Pancreas (tissue), 10 donors: ENCODE measurements around the gene CAPRIN2. TPM values are rescaled to one million over a fixed set of nuclear protein-coding genes. Genes with fewer than 3 reads are reported as not detected.

ENCODE experiments used
- ATAC-seq, 4 donors: fragments of 200-7000 bp; cut with Tn5 transposase; one replicate each; pipeline versions ENCODE4 v1.8.0 to v1.9.1; 2020; ENCODE audit warnings: mild to moderate bottlenecking in 4 of 4, moderate library complexity in 4 of 4
- DNase-seq, 6 donors: peaks; one replicate each; pipeline ENCODE4 v3.0.0-alpha.2; 2020
- FAIRE-seq: peaks from 2 replicates; lab custom pipeline; 2012; peaks lifted over from hg19 to GRCh38; lab: Jason Lieb, UNC
- H3K27ac ChIP-seq, 4 donors: fragments of 200-600 bp; sonication (generic); 1 replicate in 3 of 4; 2 replicates in 1 of 4; pipeline versions ENCODE4 v1.5.0 to v1.8.0; 2020
- H3K27me3 ChIP-seq, 4 donors: fragments of 200-600 bp; one replicate each; pipeline ENCODE4 v1.8.0; 2021
- H3K36me3 ChIP-seq, 3 donors: fragments of 200-600 bp; sonication (generic) in 1 of 3; one replicate each; pipeline versions ENCODE4 v1.5.0 to v1.8.0; 2020 to 2021
- H3K4me1 ChIP-seq, 3 donors: fragments of 200-600 bp; one replicate each; pipeline ENCODE4 v1.8.0; 2021
- H3K4me3 ChIP-seq, 4 donors: fragments of 200-600 bp; sonication (generic) in 2 of 4; one replicate each; pipeline versions ENCODE4 v1.5.0 to v1.8.0; 2020 to 2021
- H3K9me3 ChIP-seq, 4 donors: fragments of 200-600 bp; one replicate each; pipeline ENCODE4 v1.8.0; 2021
- CTCF ChIP-seq, 4 donors: fragments of 200-600 bp; sonication (generic) in 3 of 4; IDR thresholded peaks; one replicate each; pipeline versions ENCODE4 v1.5.0 to v1.8.0; 2021; ENCODE audit warnings: antibody characterized with exemption in 4 of 4
- WGBS, 2 donors: extraction: QIAGEN DNeasy Blood & Tissue Kit; methylation state at CpG; one replicate each; pipeline ENCODE4 v1.1.7; 2013; 5-methylcytosine and 5-hydroxymethylcytosine counted together
- intact Hi-C, 3 donors: fragments of 100-400 bp; cut with DNase I; formaldehyde crosslinking; loops; one replicate each; pipeline versions ENCODE4 v1.11.1 to v1.14.2; 2022
- polyA plus RNA-seq, 2 donors: library from polyadenylated mRNA; stranded (reverse); fragments of 200-250 nt; gene quantifications; one replicate each; pipeline ENCODE4 v1.2.3, GENCODE V29; 2013
- total RNA-seq, 6 donors: library from RNA; stranded (reverse); fragmentation: NEBNext Ultra II Directional in 4 of 6; extraction: Animal tissue kit (Norgen Biotek cat#: 25700) in 4 of 6; gene quantifications; one replicate each; pipeline versions ENCODE4 v1.2.1 to v1.2.4, GENCODE V29; 2021 to 2023
- donor health status: healthy with polysubstance abuse.
- donor health status: DM: no; HTN: no; CAD: no; lungs with moderate emphysema.
- donor health status: DM: no; HTN: no; CAD: no.
- donor health status: control.
- donor health status: control.
- donor health status: Bipolar disorder and iron deficiency.
- donor health status: DM: yes; HTN: yes; CAD: no.
- donor health status: DM: no; HTN: no; CAD: no.
- donor health status: DM: no; HTN: no; CAD: no.
- donor health status: DM: yes; HTN: yes; CAD: no.

CAPRIN2 gene
- total and polyA plus RNA-seq, 8 donors: 5.7 to 25.6 (median 10.8) TPM

- Histone ChIP-seq H3K4me1 (no peaks in the 10 kb centered on the region), H3K27ac (no peak overlapping the region), H3K27me3 (no peaks in the 10 kb centered on the region), H3K4me3 (no peak overlapping the region), H3K9me3 (no peaks in the 10 kb centered on the region), H3K36me3 (no peaks in the 10 kb centered on the region)
- no peak for FAIRE-seq
- ATAC-seq: no peak
- 76 to 84% methylated on average over 2 of the region's 2 CpGs for WGBS, 2 donors
- intact Hi-C loops: no loop called here
- DNase-seq: no peak
- TF ChIP-seq CTCF (IDR thresholded peaks at IDR 0.05): no peak
These were observed 9.5 kb upstream of the CAPRIN2 start for GRCh38 chr12:30764251-30764650.

GRCh38 chr12:30763053-30763452 is 8.3 kb upstream of the CAPRIN2 start:
- Histone ChIP-seq H3K27ac (no peak overlapping the region), H3K4me3 (no peak overlapping the region), H3K36me3 (no peaks in the 10 kb centered on the region), H3K27me3 (no peaks in the 10 kb centered on the region), H3K4me1 (peaks cover 0 to 7% (median 0%) of the 10 kb centered on the region in 3 donors), H3K9me3 (no peaks in the 10 kb centered on the region)
- DNase-seq (no peak), ATAC-seq (peak in 1 of 4 donors; percentile 51), FAIRE-seq (no peak)
- intact Hi-C loops: no loop called here
- WGBS, 2 donors: 34 to 35% methylated on average over 3 of the region's 3 CpGs
- no peak for TF ChIP-seq CTCF (IDR thresholded peaks at IDR 0.05)

- H3K27me3 ChIP-seq: no peaks in the 10 kb centered on the region
- DNase-seq: no peak
- intact Hi-C loops: no loop called here
- no peak overlapping the region for H3K4me3 ChIP-seq
- TF ChIP-seq CTCF (IDR thresholded peaks at IDR 0.05): no peak
- no peaks in the 10 kb centered on the region for H3K9me3 ChIP-seq
- ATAC-seq: no peak
- no peak overlapping the region for H3K27ac ChIP-seq
- H3K4me1 ChIP-seq: peaks cover 0 to 7% (median 0%) of the 10 kb centered on the region in 3 donors
- no peaks in the 10 kb centered on the region for H3K36me3 ChIP-seq
- no peak for FAIRE-seq
- 97 to 99% methylated on average over 2 of the region's 2 CpGs for WGBS, 2 donors
These were observed 7.0 kb upstream of the CAPRIN2 start for GRCh38 chr12:30761730-30762129.

GRCh38 chr12:30757316-30757715 is 2.6 kb upstream of the CAPRIN2 start:
- 62 to 64% methylated on average over 4 of the region's 4 CpGs for WGBS, 2 donors
- Histone ChIP-seq H3K36me3 (no peaks in the 10 kb centered on the region), H3K27ac (no peak overlapping the region), H3K9me3 (no peaks in the 10 kb centered on the region), H3K4me3 (no peak overlapping the region), H3K4me1 (peaks cover 0 to 18% (median 4%) of the 10 kb centered on the region in 3 donors), H3K27me3 (no peaks in the 10 kb centered on the region)
- FAIRE-seq: no peak
- no peak for DNase-seq
- no peak for TF ChIP-seq CTCF (IDR thresholded peaks at IDR 0.05)
- no peak for ATAC-seq
- intact Hi-C loops: no loop called here

GRCh38 chr12:30756074-30756473 is 1.3 kb upstream of the CAPRIN2 start:
- no peak overlapping the region for H3K4me3 ChIP-seq
- intact Hi-C loops: no loop called here
- no peaks in the 10 kb centered on the region for H3K27me3 ChIP-seq
- ATAC-seq (no peak), FAIRE-seq (no peak), DNase-seq (peak in 2 of 6 donors; percentile 26 to 28)
- no peak for TF ChIP-seq CTCF (IDR thresholded peaks at IDR 0.05)
- H3K27ac ChIP-seq: peak overlapping the region in 1 of 4 donors; percentile 93
- H3K36me3 ChIP-seq: no peaks in the 10 kb centered on the region
- H3K9me3 ChIP-seq: no peaks in the 10 kb centered on the region
- 67 to 73% methylated on average over 10 of the region's 10 CpGs for WGBS, 2 donors
- peaks cover 0 to 18% (median 4%) of the 10 kb centered on the region in 3 donors for H3K4me1 ChIP-seq
